Superior temporal gyrus (tissue), 1 donor: ENCODE results near the gene TOM1L2.
"Not testable (repeated sequence)": the region's sequence is repeated elsewhere in the genome, so short reads cannot be mapped to it uniquely, and the experiment has no call there.

Experiments used
- DNase-seq: peaks from one replicate; pipeline ENCODE4 v3.0.0-alpha.2; 2016; ENCODE audit errors: extremely low spot score

TOM1L2 gene

DNA sequence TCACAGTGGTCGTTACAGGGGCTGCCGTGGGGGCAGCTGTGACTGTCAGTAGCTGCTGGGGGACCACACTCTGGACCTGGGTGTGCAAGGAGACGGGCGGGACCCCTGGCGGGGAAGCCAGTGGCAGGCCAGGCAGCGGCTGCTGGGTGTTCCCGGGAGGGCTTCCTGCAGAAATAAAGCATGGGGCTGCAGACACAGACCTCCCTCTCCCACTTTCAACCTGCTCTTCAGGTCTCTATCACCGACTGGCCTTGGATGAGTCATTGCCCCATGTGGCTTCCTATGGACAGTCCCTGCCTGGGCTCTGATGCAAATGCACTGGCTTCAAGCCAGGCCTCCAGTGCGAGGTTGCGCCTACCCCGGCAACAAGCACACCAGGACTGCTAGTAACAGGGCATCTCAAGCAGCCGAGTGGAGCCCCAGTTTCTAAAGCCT is 152.6 kb downstream of the TOM1L2 start:
- DNase-seq: peak; percentile 63

DNA sequence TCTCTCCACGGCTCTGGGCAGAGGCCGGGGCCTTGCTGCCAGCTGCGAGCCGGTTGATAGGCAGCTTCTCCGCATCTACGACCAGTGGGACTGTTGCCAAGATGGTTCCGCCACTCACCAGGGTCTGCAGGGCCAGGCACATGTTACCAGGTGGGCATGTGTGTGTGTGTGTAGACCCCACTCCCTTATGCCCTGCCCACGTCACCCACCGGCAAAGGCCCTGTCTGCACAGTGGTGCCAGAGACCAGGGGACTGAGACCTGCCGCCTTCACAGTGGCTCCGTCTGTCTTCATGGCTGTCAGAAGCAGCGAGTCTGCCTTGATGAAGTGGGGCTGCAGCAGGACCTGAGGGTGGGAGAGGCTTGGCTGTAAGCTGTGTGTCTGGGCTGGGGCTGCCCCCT is 153.1 kb downstream of the TOM1L2 start:
- DNase-seq: no peak

DNA sequence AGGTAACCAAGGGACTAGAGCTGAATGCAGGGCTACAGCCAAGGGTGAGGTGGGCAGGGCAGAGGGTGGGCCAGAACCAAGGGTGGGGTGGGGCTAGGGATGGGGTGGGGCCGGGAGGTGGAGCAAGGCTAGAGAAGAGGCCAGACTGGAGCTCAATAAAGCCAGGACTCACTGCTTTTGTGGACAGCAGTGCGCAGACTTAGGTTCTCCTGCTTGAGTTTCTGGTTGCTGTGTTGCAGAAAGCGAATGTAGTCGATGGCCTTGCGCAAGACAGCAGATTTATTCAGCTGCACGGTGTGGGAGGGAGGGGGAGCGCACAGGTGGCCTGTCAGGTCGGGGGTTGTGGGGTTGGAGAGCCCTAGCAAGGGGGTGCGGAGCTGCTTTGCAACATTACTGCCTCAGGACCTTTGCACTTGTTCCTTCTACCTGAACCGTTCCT is 154.1 kb downstream of the TOM1L2 start:
- DNase-seq: no peak

GRCh38 chr17:17817552-17817947 is 154.7 kb downstream of the TOM1L2 start:
- no peak for DNase-seq

DNA sequence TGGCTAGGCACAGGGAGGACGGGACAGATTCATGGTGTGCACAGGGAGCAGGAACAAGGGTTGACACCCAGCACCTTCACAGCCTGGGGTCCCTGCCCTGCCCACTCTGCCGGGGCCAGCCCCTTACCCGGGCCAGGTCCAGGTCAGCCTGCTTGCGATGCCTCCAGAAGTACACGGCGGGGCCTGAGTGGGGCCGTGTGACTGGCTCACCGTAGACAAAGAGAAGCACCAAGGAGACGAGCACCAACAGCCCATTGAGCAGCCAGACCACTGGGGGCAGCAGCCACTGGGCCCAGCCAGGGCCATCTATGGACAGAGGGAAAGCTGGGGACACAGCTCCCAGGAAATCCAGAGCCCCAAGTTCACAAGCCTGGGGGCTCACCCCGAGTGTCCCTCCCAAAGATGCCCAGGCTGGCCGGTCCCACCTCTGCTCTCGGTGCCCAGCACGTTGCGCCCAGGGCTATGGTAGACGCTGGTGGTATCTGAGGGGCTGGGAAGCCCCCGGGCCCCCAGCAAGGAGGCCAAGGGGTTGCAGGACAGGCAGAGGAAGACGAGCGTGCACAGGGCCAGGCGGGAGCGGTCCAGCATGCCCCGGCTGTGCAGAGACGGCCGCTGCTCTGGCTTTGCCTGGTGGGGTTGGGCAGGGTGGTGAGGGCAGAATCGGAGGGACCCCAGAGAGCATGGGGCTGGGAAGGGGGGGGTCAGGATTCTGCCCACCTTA is 155.2 kb downstream of the TOM1L2 start:
- DNase-seq: no peak

DNA sequence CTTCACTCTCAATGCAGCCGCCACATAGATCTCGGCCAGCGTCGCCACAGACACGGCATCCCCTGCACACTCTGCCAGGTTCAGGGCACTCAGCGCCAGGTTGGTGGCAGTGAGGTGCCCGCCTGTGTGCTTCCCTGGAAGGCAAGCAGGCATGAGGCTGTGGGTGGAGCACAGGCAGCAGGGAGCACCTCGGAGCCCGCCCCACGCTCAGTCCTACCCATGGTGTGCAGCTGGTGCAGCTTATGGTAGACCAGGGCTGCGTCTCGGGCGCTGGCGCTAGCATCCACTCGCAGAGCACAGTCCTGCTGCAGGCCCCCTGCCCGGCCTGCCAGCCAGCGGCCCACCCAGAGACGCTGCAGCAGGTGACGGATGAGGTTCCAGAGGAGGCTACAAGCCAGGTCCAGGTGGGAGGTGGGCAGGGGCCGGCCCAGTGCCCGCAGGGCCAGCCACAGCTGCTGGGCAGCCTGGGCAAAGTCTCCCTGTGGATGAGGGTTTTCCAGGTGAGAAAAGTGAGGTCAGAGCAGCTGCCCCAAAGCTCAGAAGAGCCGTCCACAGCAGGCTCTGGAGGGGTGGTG is 155.9 kb downstream of the TOM1L2 start:
- peak; percentile 43 for DNase-seq

DNA sequence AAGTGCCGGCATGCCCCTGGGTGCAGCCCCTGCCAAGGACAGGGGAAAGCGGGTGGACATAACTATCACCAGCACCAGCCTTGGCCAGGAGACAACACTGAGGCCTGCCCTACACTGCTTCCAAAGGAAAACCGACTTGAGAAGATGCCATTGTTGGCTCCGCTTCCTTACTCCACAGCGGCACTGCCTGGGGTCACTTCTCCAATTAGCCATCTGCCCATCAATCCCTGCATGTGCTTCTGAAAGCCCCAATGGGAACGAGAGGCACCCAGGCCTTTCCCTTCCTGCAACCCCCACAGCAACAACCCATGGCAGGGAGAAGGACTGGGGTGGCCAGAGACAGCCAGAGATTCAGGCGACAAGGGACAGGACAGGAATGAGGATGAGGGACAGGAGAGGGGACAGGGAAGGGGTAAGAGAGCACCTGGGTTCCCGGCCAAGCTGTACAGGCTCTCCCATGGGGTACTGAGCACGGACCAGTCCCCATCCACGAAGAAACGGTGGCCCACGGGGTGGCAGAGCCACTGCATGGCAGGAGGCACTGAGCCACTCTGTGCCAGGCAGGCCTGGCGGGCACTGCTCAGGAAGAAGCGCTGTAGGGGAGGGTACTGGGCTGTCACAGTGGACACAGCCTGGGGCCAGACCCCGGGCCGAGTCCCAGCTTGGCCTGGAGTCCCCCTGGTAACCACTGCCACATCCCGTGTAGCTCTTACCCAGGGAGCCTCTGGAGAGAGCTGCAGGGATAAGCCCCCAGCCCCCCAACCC is 156.6 kb downstream of the TOM1L2 start:
- DNase-seq: peak; percentile 52

GRCh38 chr17:17815062-17815406 is 157.2 kb downstream of the TOM1L2 start:
- DNase-seq: no peak

GRCh38 chr17:17814162-17815061 is 157.8 kb downstream of the TOM1L2 start:
- no peak for DNase-seq

GRCh38 chr17:17813725-17814095 is 158.5 kb downstream of the TOM1L2 start:
- DNase-seq: no peak

DNA sequence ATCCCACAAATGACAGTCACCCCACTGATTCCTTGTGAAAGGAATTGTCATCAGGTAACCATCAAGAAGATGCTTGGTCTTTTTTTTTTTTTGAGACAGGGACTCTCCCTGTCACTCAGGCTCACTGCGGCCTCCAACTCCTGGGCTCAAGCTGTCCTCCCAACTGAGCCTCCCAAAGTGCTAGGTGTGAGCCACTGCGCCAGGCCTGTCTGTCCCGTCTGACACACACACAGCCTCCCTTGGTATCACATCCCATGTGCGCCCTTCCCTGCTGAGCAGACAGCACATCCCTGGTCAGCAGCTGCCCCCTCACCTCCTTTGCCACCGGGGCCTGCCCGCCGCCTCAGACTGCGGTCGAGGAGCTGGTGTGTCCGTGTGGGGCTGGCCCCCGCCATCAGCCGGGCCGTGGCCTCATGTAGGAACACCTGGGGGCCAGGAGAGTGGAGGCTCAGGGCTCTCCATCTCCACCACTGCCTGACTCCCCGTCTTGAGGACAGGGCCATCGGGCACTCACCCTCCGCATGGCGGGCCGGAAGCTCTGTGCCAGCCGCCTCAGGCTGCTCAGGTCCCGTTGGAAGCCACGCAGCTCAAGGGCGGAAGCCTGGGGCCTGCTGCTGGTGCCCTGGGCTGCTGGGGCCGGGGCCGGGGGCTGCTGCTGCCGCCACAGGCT is 159.0 kb downstream of the TOM1L2 start:
- no peak for DNase-seq

- DNase-seq: peak; percentile 80
Measured at GRCh38 chr17:17812211-17813054, 159.8 kb downstream of the TOM1L2 start.

DNA sequence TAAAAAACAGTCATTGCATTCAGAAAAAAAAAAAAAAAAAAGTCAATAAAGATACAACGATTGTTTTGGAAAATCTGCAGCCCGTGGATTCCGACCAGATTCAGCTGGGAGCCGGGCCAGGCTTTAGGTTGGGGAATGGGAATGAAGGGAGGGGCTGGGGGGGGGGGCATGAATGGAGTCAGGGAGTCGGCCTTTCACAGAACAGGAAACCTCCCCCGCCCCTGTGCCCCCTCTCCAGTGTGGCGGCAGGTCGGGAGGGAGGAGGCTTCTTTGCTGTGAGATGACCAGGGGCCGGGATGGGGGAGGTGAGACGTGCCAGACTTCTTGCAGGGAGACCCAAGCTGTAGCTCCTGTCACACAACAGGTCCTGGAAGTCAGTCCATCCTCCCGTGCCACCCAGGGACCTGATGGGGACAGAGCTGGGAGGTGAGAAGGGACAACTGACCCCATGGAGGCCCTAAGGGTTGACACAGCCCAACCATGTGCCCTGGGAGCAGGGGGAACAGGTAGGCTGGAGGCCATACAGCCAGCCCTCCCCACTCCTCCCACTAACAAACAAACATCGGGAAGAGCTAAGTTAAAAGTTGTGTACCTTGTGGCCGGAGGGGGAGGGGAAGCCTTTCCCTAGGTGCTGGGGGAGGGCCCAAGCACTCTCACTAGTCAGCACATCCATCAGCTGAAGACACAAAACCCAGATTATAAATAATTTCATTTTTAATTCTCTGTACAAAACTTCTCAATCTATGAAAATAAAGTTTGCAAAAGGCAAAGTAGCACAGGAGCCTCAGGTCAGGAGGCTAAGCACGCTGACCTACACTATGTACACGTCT is 160.6 kb downstream of the TOM1L2 start:
- DNase-seq: no peak

DNA sequence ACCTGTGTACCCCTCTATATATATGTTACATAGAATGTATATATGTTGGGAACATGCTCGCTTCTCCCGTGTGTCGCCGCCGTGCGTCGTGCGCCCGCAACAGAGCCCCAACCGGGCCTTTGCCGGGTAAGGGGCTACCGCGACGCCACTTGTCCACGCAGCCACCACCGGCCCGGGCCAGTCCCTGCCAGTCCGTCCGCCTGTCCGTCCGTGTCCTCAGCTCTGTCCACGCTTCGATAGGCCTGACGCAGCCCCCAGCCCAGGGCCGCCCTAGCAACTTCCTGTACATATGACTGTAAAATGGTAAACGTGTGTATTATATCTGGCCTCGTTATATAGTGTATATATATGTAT is 161.3 kb downstream of the TOM1L2 start:
- DNase-seq: no peak

DNA sequence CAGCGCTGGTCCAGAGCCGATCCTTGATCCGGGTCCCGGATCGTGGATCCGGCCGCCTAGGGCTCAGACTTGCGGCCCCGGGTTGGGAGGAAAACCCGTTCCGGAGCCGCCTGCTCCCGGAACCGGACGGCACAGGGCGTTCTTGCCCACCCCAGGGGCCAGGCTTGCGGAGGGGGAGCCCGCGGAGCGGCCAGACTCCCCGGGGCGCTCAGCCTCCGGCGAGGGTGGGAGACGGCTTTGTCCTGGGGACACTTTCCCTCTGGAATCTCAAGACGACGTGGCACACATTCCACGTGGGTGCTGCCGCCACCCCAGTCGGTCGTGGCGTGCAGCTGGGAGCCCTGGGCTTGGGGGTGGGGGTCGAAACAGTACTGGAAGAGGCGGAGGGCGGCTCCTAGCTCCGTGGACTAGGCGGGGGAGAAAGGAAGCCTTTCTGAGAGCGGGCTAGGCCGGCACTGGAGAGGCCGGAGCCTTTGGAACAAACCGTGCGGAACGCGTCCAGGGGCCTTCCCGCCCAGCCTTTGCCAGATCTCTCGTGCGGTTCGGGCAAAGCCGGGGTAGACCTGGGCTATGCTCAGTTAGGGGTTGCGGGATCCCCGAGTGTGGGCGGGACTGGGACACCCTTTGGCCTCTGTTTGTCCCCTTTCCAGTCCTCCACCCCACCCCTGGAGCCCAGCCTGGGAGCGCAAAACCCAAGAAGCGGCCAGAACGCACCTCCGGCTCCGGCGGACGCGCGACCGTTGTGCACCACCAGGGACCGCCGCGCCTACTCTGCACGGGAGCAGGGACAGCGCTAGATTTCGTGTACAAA is 161.9 kb downstream of the TOM1L2 start:
- no peak for DNase-seq

DNA sequence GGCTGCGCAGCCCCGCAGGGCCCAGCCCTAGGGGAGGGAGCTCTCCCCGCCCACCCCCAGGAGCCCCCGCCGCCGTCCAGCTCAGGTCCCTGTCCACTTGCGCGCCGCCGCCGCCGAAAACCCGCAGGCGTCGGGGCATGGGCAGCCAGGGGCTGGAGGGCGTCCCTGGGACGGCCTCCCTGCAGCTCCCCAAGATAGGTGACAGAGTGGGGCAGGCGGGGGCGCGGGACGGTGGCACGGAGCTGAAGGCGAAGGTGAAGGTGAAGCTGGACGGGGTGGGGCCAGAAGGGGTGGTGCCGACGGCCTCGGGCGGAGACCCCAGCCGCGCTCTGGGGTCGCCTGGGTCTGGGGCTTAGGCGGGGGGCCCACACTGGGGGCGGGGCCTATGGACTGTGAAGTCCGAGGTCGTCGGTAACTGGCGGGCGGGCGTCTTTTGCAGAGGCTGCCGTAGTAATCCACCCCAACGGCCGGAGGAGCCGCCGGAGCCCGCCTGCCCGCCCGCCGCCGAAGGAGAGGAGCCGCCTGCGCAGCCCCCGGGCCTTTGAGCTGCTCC is 162.6 kb downstream of the TOM1L2 start:
- DNase-seq: no peak

DNA sequence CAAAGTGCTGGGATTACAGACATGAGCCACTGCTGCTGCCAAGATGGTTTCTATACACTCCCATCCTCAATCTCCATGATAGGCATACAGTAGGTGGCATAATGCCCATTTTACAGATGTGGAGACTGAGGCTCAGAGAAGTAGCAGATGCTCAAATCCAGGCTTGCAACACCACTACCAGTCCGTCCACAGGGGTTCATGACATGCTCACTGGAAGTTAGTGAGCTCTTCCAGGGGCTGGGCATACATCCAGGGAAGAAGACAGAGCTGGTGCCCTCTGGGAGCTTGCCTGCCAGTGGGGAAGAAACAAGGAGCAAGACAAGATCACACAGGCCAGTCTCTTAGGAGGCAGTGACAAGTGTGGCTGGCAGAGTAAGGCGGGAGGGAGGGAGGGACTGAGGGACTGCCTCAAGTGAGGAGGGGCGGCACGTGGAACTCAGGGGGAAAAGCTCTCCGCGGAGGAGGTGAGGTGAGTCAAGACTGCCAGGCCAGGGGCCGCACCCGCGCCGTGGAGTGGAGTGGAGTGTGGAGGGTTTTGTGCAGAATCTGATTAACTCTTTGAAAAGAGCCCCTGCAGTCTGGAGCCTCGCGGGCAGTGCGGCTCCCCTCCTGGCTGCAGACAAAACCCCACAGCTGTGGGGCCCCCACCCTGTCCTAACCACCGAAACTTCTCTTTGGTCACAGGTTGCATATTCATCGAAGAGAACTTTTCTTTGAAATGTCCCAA is 163.3 kb downstream of the TOM1L2 start:
- no peak for DNase-seq

DNA sequence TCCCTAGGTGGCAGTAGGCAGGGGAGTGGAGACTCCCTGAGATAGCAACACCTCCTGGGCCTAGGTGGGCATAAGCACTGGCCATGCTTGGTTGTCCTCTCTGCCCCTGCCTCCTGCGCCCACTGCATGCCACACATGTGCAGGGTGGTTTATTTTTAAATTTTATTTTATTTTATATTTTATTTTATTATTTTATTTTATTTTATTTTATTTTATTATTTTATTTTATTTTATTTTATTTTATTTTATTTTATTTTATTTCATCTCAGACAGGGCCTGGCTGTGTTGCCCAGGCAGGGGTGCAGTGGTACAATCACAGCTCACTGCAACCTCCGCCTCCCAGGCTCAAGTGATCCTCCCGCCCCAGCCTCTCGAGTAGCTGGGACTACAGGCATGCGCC is 164.0 kb downstream of the TOM1L2 start:
- DNase-seq: not testable (repeated sequence)
